C4-2B (cell line): ENCODE results near the gene ANKRD2.

Experiments
- CTCF ChIP-seq: fragments of 450-650 bp; conservative IDR thresholded peaks from 2 replicates; pipeline ENCODE4 v1.5.1; 2017; ENCODE audit warnings: mild to moderate bottlenecking
- ZFX ChIP-seq: fragments of 450-650 bp; IDR thresholded peaks from 2 replicates; pipeline ENCODE4 v1.6.1; 2017

GRCh38 chr10:97584798-97585438 lies 12.3 kb downstream of the ANKRD2 start:
- TF ChIP-seq ZFX (no peak; the same call in 1 of the 2 replicates), CTCF (no peak)
